Activated CD8-positive, alpha-beta T cell treated with anti-CD3 and anti-CD28 coated beads for 36 hours (primary cell): Measurements from ENCODE around the gene RHOH. TPM values are rescaled to one million over a fixed set of nuclear protein-coding genes. Genes with fewer than 3 reads are reported as not detected.

Experiments used
- ATAC-seq: fragments of 200-7000 bp; cut with Tn5 transposase; one replicate; pipeline ENCODE4 v1.10.0; 2021; ENCODE audit warnings: mild to moderate bottlenecking, moderate library complexity
- CTCF ChIA-PET: fragments of 350-600 bp; sonication (Branson Sonifier 250); formaldehyde crosslinking; loops from one replicate; lab custom pipeline; 2021; ENCODE audit warnings: antibody characterized with exemption; lab: Charles Lee
- POLR2A ChIA-PET: fragments of 350-600 bp; sonication (Branson Sonifier 250); formaldehyde crosslinking; loops from one replicate; lab custom pipeline; 2021; ENCODE audit warnings: antibody characterized with exemption; lab: Charles Lee
- DNase-seq: peaks from one replicate; pipeline ENCODE4 v3.0.0-alpha.2; 2020
- H3K27ac Mint-ChIP-seq: one replicate; pipeline ENCODE4 v1.8.0; 2021; ENCODE audit warnings: mild to moderate bottlenecking, mixed read lengths
- H3K27me3 Mint-ChIP-seq: one replicate; pipeline ENCODE4 v1.8.0; 2021; ENCODE audit warnings: mixed read lengths
- H3K36me3 Mint-ChIP-seq: one replicate; pipeline ENCODE4 v1.8.0; 2021; ENCODE audit warnings: low read depth, mixed read lengths
- H3K4me1 Mint-ChIP-seq: one replicate; pipeline ENCODE4 v1.8.0; 2021; ENCODE audit warnings: low read depth, mixed read lengths
- H3K4me3 Mint-ChIP-seq: one replicate; pipeline ENCODE4 v1.8.0; 2021; ENCODE audit warnings: mild to moderate bottlenecking, moderate library complexity, mixed read lengths
- H3K9me3 Mint-ChIP-seq: one replicate; pipeline ENCODE4 v1.8.0; 2021; ENCODE audit warnings: mixed read lengths
- CTCF ChIP-seq: fragments of 200-600 bp; IDR thresholded peaks from one replicate; pipeline ENCODE4 v1.8.0; 2022; ENCODE audit warnings: antibody characterized with exemption, mild to moderate bottlenecking
- intact Hi-C: fragments of 100-400 bp; cut with micrococcal nuclease; formaldehyde crosslinking; loops from one replicate; pipeline ENCODE4 v1.10.0; 2022
- total RNA-seq, 2 experiments: library from RNA; stranded (reverse); gene quantifications; one replicate each; pipeline ENCODE4 v1.2.3, GENCODE V29; 2021

Gene RHOH
- total RNA-seq, 2 experiments from 2014 or later: 121 to 126 TPM

GRCh38 chr4:40238700-40239548 lies 42.1 kb downstream of the RHOH start:
- H3K27ac Mint-ChIP-seq: peak overlapping the region; percentile 96
- no peaks in the 10 kb centered on the region for H3K27me3 Mint-ChIP-seq
- TF ChIP-seq CTCF: no peak
- intact Hi-C loops: no loop called here
- peak overlapping the region; percentile 81 for H3K4me3 Mint-ChIP-seq
- ChIA-PET POLR2A (interaction anchor here (0.6 to 19.6 kb wide), 16 partner anchors 10 to 341 kb away, joined by 3 to 295 read pairs (median 4); partner anchors contain the start of genes N4BP2 and RHOH), CTCF (interaction anchor here (0.8 to 4.7 kb wide), 11 partner anchors 9 to 78 kb away, joined by 3 to 32 read pairs (median 4); no protein-coding TSS in a partner anchor)
- peaks cover 91% of the 10 kb centered on the region for H3K36me3 Mint-ChIP-seq
- H3K4me1 Mint-ChIP-seq: peaks cover 82% of the 10 kb centered on the region
- DNase-seq (peak; percentile 93), ATAC-seq (peak; percentile 90)
- no peaks in the 10 kb centered on the region for H3K9me3 Mint-ChIP-seq

- Mint-ChIP-seq H3K36me3 (peaks cover 90% of the 10 kb centered on the region), H3K4me3 (peak overlapping the region; percentile 81), H3K27me3 (no peaks in the 10 kb centered on the region), H3K4me1 (peaks cover 80% of the 10 kb centered on the region), H3K27ac (peak overlapping the region; percentile 96), H3K9me3 (no peaks in the 10 kb centered on the region)
- ATAC-seq: no peak
- ChIA-PET CTCF (interaction anchor here (0.9 to 4.7 kb wide), 8 partner anchors 8 to 77 kb away, joined by 4 to 32 read pairs (median 6); no protein-coding TSS in a partner anchor), POLR2A (interaction anchor here (0.7 to 19.6 kb wide), 13 partner anchors 11 to 1233 kb away, joined by 3 to 295 read pairs (median 6); partner anchors contain the start of gene RHOH)
- no peak for TF ChIP-seq CTCF
- intact Hi-C loops: no loop called here
- DNase-seq: peak; percentile 28
Observed at GRCh38 chr4:40240040-40240653, 43.3 kb downstream of the RHOH start.

- no peak for TF ChIP-seq CTCF
- ChIA-PET POLR2A (interaction anchor here (0.9 to 19.6 kb wide), 8 partner anchors 10 to 66 kb away, joined by 3 to 295 read pairs (median 12); partner anchors contain the start of gene RHOH), CTCF (interaction anchor here (0.8 to 4.7 kb wide), 8 partner anchors 10 to 90 kb away, joined by 3 to 32 read pairs (median 6); no protein-coding TSS in a partner anchor)
- Mint-ChIP-seq H3K4me3 (peak overlapping the region; percentile 77), H3K9me3 (no peaks in the 10 kb centered on the region), H3K27ac (peak overlapping the region; percentile 90), H3K4me1 (peaks cover 86% of the 10 kb centered on the region), H3K36me3 (peaks cover 92% of the 10 kb centered on the region), H3K27me3 (no peaks in the 10 kb centered on the region)
- intact Hi-C loops: no loop called here
- DNase-seq: peak; percentile 1
- ATAC-seq: no peak
Observed at GRCh38 chr4:40241026-40241425, 44.2 kb downstream of the RHOH start.

- H3K9me3 Mint-ChIP-seq: no peaks in the 10 kb centered on the region
- H3K27me3 Mint-ChIP-seq: no peaks in the 10 kb centered on the region
- no peak for TF ChIP-seq CTCF
- peak; percentile 10 for ATAC-seq
- H3K27ac Mint-ChIP-seq: peak overlapping the region; percentile 90
- ChIA-PET CTCF (interaction anchor here (1.0 to 4.7 kb wide), 10 partner anchors 11 to 309 kb away, joined by 3 to 32 read pairs (median 6); no protein-coding TSS in a partner anchor), POLR2A (interaction anchor here (0.9 to 19.6 kb wide), 17 partner anchors 9 to 74 kb away, joined by 3 to 295 read pairs (median 7); partner anchors contain the start of gene RHOH)
- DNase-seq: peak; percentile 66
- peaks cover 86% of the 10 kb centered on the region for H3K4me1 Mint-ChIP-seq
- intact Hi-C loops: no loop called here
- H3K36me3 Mint-ChIP-seq: peaks cover 92% of the 10 kb centered on the region
- H3K4me3 Mint-ChIP-seq: peak overlapping the region; percentile 77
Observed at GRCh38 chr4:40241941-40242340, 45.1 kb downstream of the RHOH start.
